Fibroblast of lung (primary cell): Measurements from ENCODE around the gene IL34. TPM values are rescaled to one million over a fixed set of nuclear protein-coding genes. Genes with fewer than 3 reads are reported as not detected.

Experiments
- DNase-seq, 2 donors: peaks; one replicate each; pipeline versions ENCODE4 v3.0.0 to v3.0.0-alpha.2; 2010; ENCODE audit warnings: low read depth in 2 of 2
- H2AFZ ChIP-seq: 2 replicates; pipeline ENCODE4 v1.5.1; 2012; ENCODE audit warnings: low read length, control low read depth, inconsistent platforms
- H3K27ac ChIP-seq: 2 replicates; pipeline ENCODE4 v1.5.1; 2011; ENCODE audit warnings: low read length, control low read depth; ENCODE audit not compliant: insufficient read depth
- H3K27me3 ChIP-seq: 2 replicates; pipeline ENCODE4 v1.5.1; 2011; ENCODE audit warnings: mild to moderate bottlenecking, low read length; ENCODE audit not compliant: control insufficient read depth, insufficient read depth
- H3K36me3 ChIP-seq: 2 replicates; pipeline ENCODE4 v1.5.1; 2011; ENCODE audit warnings: low read length; ENCODE audit not compliant: control insufficient read depth, insufficient read depth
- H3K4me1 ChIP-seq: 2 replicates; pipeline ENCODE4 v1.5.1; 2011; ENCODE audit warnings: low read length; ENCODE audit not compliant: control insufficient read depth, insufficient read depth; ENCODE audit errors: extremely low read depth
- H3K4me2 ChIP-seq: 2 replicates; pipeline ENCODE4 v1.5.1; 2011; ENCODE audit warnings: low read length, control low read depth; ENCODE audit not compliant: insufficient read depth; ENCODE audit errors: extremely low read depth
- H3K4me3 ChIP-seq, 4 experiments: fragments of 200-600 bp in 1 of 4; sonication (generic) in 1 of 4; replicated peaks in 1 of 4; 2 replicates each; pipeline ENCODE4 v1.5.1; 2011 to 2016; ENCODE audit warnings: low read length in 4 of 4, low read depth in 3 of 4, mild to moderate bottlenecking in 3 of 4, control low read depth in 2 of 4, inconsistent platforms in 1 of 4, mixed read lengths in 1 of 4; ENCODE audit not compliant: insufficient read depth in 1 of 4; ENCODE audit errors: control extremely low read depth in 1 of 4
- H3K79me2 ChIP-seq: 2 replicates; pipeline ENCODE4 v1.5.1; 2012; ENCODE audit warnings: mild to moderate bottlenecking, low read length, inconsistent platforms; ENCODE audit not compliant: control insufficient read depth, insufficient read depth
- H3K9ac ChIP-seq: 2 replicates; pipeline ENCODE4 v1.5.1; 2011; ENCODE audit warnings: mild to moderate bottlenecking, low read length, control low read depth; ENCODE audit not compliant: insufficient read depth
- H3K9me3 ChIP-seq: 2 replicates; pipeline ENCODE4 v1.5.1; 2012; ENCODE audit warnings: low read depth, low read length; ENCODE audit not compliant: control insufficient read depth, insufficient read depth
- H4K20me1 ChIP-seq: 2 replicates; pipeline ENCODE4 v1.5.1; 2011; ENCODE audit warnings: low read length; ENCODE audit not compliant: control insufficient read depth, insufficient read depth; ENCODE audit errors: extremely low read depth
- EZH2 ChIP-seq: IDR thresholded peaks from 2 replicates; pipeline ENCODE4 v1.5.1; 2012; ENCODE audit warnings: low read length, control low read depth, mild to moderate bottlenecking; ENCODE audit errors: missing control alignments
- polyA plus RNA-seq, 2 donors: library from polyadenylated mRNA; depleted of rRNA in 1 of 2; stranded (reverse) in 1 of 2; unstranded in 1 of 2; fragments of >200 nt; gene quantifications; 2 replicates each; pipeline ENCODE4 v1.2.1, GENCODE V29; 2011 to 2012; ENCODE audit warnings: missing spikeins in 1 of 2
- total RNA-seq: library from RNA; depleted of rRNA; stranded (reverse); fragments of >200 nt; gene quantifications from 2 replicates; pipeline ENCODE4 v1.2.1, GENCODE V29; 2014
- TF ChIP-seq, protein P1 (sequence below), 2 donors: IDR thresholded peaks in 1 of 2; conservative IDR thresholded peaks in 1 of 2; 1 replicate in 1 of 2; 2 replicates in 1 of 2; pipeline ENCODE4 v1.5.1; 2011 to 2012; ENCODE audit warnings: low read length in 2 of 2, control low read depth in 1 of 2, inconsistent platforms in 1 of 2, low read depth in 1 of 2, mild to moderate bottlenecking in 1 of 2

Gene IL34
- total and polyA plus RNA-seq, 2 donors (not counting 1 experiment from before 2014, with no cell fraction given) = 0.45 to 5.4 TPM

DNA sequence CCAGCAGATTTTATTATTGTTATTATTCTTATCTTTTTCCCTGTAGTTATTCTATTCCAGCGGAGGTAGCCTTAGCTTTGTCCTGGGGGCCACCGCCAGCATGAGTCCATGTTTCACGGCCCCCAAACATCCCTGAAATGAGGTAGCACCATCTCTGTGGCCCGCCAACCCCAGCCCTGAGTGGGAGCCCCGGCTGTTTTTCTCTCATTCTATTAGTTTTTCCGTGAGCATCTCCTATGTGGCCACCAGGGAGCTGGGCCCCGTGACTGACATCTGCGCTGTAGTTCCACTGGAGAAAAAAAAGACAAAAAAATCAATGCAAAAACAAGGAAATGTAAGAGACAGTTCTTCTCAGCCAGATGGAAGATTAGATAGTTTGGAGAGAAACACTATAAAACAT is 43.5 kb upstream of the IL34 start:
- H3K27me3 ChIP-seq = no peaks in the 10 kb centered on the region
- H3K36me3 ChIP-seq = no peaks in the 10 kb centered on the region
- H3K79me2 ChIP-seq = no peaks in the 10 kb centered on the region
- H2AFZ ChIP-seq = no peak overlapping the region
- TF ChIP-seq EZH2 = no peak
- TF ChIP-seq, protein P1, sequence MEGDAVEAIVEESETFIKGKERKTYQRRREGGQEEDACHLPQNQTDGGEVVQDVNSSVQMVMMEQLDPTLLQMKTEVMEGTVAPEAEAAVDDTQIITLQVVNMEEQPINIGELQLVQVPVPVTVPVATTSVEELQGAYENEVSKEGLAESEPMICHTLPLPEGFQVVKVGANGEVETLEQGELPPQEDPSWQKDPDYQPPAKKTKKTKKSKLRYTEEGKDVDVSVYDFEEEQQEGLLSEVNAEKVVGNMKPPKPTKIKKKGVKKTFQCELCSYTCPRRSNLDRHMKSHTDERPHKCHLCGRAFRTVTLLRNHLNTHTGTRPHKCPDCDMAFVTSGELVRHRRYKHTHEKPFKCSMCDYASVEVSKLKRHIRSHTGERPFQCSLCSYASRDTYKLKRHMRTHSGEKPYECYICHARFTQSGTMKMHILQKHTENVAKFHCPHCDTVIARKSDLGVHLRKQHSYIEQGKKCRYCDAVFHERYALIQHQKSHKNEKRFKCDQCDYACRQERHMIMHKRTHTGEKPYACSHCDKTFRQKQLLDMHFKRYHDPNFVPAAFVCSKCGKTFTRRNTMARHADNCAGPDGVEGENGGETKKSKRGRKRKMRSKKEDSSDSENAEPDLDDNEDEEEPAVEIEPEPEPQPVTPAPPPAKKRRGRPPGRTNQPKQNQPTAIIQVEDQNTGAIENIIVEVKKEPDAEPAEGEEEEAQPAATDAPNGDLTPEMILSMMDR (conservative IDR thresholded peaks at IDR 0.05 in 1 of 2, IDR thresholded peaks at IDR 0.05 in 1 of 2; ENCODE audit: low read depth in 1 of 2, low read length in 2 of 2) = no peak
- H3K4me3 ChIP-seq = no peak overlapping the region
- H3K27ac ChIP-seq = no peak overlapping the region
- no peak for DNase-seq
- H3K4me1 ChIP-seq = no peaks in the 10 kb centered on the region
- H4K20me1 ChIP-seq = no peaks in the 10 kb centered on the region
- H3K9me3 ChIP-seq = no peaks in the 10 kb centered on the region
- no peak overlapping the region for H3K4me2 ChIP-seq
- H3K9ac ChIP-seq = no peak overlapping the region

DNA sequence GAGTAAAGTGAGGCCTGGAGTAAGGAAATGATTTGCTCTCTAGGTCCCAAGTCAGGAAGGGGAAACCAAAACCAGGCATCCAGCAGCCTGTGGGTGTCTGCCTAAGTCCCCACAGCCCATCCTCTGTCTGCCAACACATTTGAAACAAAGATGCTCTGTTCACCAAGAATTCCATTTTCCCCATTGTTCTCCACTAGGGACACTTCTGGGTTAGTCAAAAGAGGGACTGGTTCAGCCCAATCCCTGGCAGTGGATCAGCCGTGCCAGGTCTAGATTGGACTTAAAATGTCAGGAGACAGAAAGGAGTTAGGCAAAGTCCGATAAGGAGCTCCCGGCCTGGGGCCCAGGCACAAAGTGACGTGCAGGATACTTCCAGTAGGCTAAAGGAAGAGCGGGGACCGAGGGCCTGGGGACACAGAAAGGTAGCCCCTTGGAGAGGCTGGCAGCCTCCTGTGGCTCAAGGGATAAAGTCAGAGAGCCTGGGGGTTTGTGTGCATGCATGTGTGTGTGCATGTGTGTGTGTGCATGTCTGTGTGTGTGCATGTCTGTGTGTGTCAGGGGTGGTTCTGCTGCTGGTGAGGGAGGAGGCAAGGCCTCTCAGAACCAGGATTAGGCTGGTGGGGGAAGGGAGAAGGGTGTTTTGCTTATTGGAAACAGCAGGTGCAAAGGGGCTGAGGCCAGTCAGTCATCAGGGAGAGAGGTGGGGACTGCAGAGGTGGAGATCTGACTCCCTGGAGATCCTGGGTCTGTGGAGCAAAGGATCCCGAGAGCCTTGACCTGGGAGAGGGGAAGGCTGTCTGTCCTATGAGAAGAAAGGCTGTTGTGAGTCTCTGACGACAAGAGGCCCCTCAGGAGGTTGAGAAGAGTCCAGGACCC is 41.7 kb upstream of the IL34 start:
- TF ChIP-seq EZH2 = no peak
- TF ChIP-seq, protein P1 (conservative IDR thresholded peaks at IDR 0.05 in 1 of 2, IDR thresholded peaks at IDR 0.05 in 1 of 2; ENCODE audit: low read depth in 1 of 2, low read length in 2 of 2) = no peak
- DNase-seq = no peak
- Histone ChIP-seq H3K4me2 (no peak overlapping the region), H3K9me3 (no peaks in the 10 kb centered on the region), H3K79me2 (no peaks in the 10 kb centered on the region), H3K27ac (no peak overlapping the region), H3K27me3 (no peaks in the 10 kb centered on the region), H3K4me3 (no peak overlapping the region), H3K36me3 (no peaks in the 10 kb centered on the region), H3K9ac (no peak overlapping the region), H4K20me1 (no peaks in the 10 kb centered on the region), H3K4me1 (no peaks in the 10 kb centered on the region), H2AFZ (no peak overlapping the region)

DNA sequence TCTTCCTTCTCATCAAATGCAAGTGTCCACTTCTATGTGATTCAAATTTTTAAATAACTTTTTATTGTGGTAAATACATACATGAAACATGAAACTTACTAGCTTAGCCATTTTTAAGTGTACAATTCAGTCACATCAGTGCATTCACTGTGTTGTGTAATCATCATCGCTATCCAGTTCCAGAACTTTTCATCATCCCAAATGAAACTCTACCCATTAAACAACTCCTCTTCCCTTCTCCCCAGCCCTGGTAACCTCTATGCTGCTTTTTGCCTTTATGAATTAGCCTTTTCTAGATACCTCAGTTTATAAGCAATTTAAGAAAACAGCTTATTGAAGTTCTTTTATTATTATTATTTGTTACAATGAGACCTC is 41.1 kb upstream of the IL34 start:
- Histone ChIP-seq H3K36me3 (no peaks in the 10 kb centered on the region), H3K79me2 (no peaks in the 10 kb centered on the region), H3K9ac (no peak overlapping the region), H3K27me3 (no peaks in the 10 kb centered on the region), H3K27ac (no peak overlapping the region), H3K4me1 (no peaks in the 10 kb centered on the region), H2AFZ (no peak overlapping the region), H3K4me2 (no peak overlapping the region), H3K9me3 (no peaks in the 10 kb centered on the region), H3K4me3 (no peak overlapping the region), H4K20me1 (no peaks in the 10 kb centered on the region)
- peak in 1 of 2 donors; percentile 58 for DNase-seq
- no peak for TF ChIP-seq EZH2
- TF ChIP-seq, protein P1 (conservative IDR thresholded peaks at IDR 0.05 in 1 of 2, IDR thresholded peaks at IDR 0.05 in 1 of 2; ENCODE audit: low read depth in 1 of 2, low read length in 2 of 2) = no peak
